Measurements from ENCODE around the gene FXYD7. TPM values are rescaled to one million over a fixed set of nuclear protein-coding genes. Genes with fewer than 3 reads are reported as not detected.

The FXYD7 gene
- total and polyA plus RNA-seq, 2 of the 4 experiments (the other 2 are of a cell fraction): 0.31 TPM; not detected in 1

DNA sequence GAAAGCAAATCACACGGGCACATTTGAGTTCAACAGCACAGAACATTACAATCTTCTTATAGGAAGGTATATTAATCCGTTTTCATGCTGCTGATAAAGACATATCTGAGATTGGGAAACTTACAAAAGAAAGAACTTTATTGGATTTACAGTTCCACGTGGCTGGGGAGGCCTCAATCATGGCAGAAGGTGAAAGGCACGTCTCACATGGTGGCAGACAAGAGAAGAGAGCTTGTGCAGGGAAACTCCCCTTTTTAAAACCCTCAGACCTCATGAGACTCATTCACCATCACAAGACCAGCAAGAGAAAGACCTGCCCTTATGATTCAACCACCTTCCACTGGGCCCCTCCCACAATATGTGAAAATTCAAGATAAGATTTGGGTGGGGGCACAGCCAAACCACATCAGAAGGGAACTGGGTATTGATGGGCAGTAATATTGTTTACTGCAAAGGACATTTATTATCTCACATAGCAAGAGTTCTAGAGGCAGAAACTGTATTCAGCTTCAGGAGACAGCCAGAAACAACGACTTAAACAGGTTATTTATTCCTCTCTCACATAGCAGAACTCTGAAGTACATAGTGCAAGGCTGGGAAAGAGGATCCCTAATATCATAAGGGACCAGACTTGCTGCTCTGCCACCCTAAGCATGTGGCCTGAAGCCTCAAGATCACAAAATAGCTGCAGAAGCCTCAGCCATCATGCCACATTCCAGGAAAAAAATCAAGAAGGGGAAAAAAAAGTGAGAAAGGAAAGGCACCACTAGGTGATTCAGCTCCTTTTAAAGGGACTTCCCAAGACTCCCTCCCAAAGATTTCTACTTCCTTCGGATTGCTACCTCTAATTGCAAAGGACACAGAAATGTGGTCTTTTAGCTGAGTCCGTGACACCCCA is 34.6 kb downstream of the FXYD7 start:
- no peaks in the 10 kb centered on the region for H4K20me1 ChIP-seq (ENCODE audit: insufficient read depth, low read length)
- no peak overlapping the region for H3K27ac ChIP-seq (ENCODE audit: insufficient read depth, low read length)
- H2BK15ac ChIP-seq (ENCODE audit: low read depth, low read length): no peak overlapping the region
- no peaks in the 10 kb centered on the region for H3K79me1 ChIP-seq (ENCODE audit: low read depth in 1 of 2, low read length in 2 of 2)
- H3K4me1 ChIP-seq (ENCODE audit: control insufficient read depth, insufficient read depth, low read length): no peaks in the 10 kb centered on the region
- H3K56ac ChIP-seq (ENCODE audit: extremely low read depth, insufficient read depth, low read length): no peak overlapping the region
- H3K27me3 ChIP-seq (ENCODE audit: control insufficient read depth, insufficient read depth, low read length): peaks cover 2% of the 10 kb centered on the region; the same call in 1 of the 2 replicates
- dilution Hi-C loops (cut with HindIII; ENCODE audit: low sequenced_read_pairs, unreplicated experiment) (no loop called here), in situ Hi-C loops (cut with MboI; ENCODE audit: low sequenced_read_pairs) (no loop called here), intact Hi-C loops (cut with micrococcal nuclease) (no loop called here)
- H3K23ac ChIP-seq (ENCODE audit: low read depth, low read length): no peak overlapping the region
- no peak overlapping the region for H3K4me2 ChIP-seq (ENCODE audit: low read depth, low read length)
- no peak overlapping the region for H2BK20ac ChIP-seq (ENCODE audit: low read depth, low read length)
- H3K36me3 ChIP-seq (ENCODE audit: control insufficient read depth, insufficient read depth, low read length): no peaks in the 10 kb centered on the region
- no peak overlapping the region for H3K18ac ChIP-seq (ENCODE audit: low read depth, low read length)
- no peak for TF ChIP-seq MAFK (IDR thresholded peaks at IDR 0.05; ENCODE audit: low read depth, low read length)
- TF ChIP-seq POLR2A (IDR thresholded peaks at IDR 0.05; ENCODE audit: low read depth, low read length): no peak
- H3K9ac ChIP-seq (ENCODE audit: low read depth, low read length): no peak overlapping the region
- H2BK120ac ChIP-seq (ENCODE audit: low read depth, low read length): no peak overlapping the region
- no peaks in the 10 kb centered on the region for H3K9me1 ChIP-seq (ENCODE audit: insufficient read depth, low read length)
- H2BK5ac ChIP-seq (ENCODE audit: low read depth, low read length, poor library complexity, severe bottlenecking): no peak overlapping the region
- H2AFZ ChIP-seq (replicated peaks; ENCODE audit: low read length, poor library complexity): no peak overlapping the region
- POLR2A ChIA-PET (ENCODE audit: unreplicated experiment): no interaction called here
- H3K14ac ChIP-seq (replicated peaks; ENCODE audit: low read depth, low read length): no peak overlapping the region
- H2AK9ac ChIP-seq (replicated peaks; ENCODE audit: low read depth, low read length, poor library complexity): no peak overlapping the region
- no TSS peak for BruUV-seq (replicated peaks)
- H4K91ac ChIP-seq (ENCODE audit: insufficient read depth, low read depth, low read length): no peak overlapping the region
- H3K4me3 ChIP-seq (ENCODE audit: insufficient read depth, low read depth, low read length): no peak overlapping the region
- CTCF ChIA-PET: no interaction called here
- H4K5ac ChIP-seq (ENCODE audit: low read depth, low read length): no peak overlapping the region
- H3K9me3 ChIP-seq (ENCODE audit: control insufficient read depth, insufficient read depth, low read length): no peaks in the 10 kb centered on the region; the same call in 1 of the 2 replicates
- WGBS, 2 experiments (ENCODE audit: extremely low coverage in 2 of 2, insufficient read length in 1 of 2): no CpG with 5 or more reads among the region's 7 CpGs
- no peak overlapping the region for H3K4ac ChIP-seq (ENCODE audit: low read depth, low read length)
- no peak for DNase-seq
- no peak overlapping the region for H2AK5ac ChIP-seq (ENCODE audit: low read depth, low read length)
- H4K8ac ChIP-seq (ENCODE audit: low read depth in 2 of 2, low read length in 2 of 2): no peak overlapping the region
- no peak for ATAC-seq (ENCODE audit: low read depth)
